SK-N-SH treated with all-trans-retinoic acid at 6 μM for 48 hours (cell line): ENCODE data around the gene ADORA1.

Experiments
- ATAC-seq: fragments of 200-7000 bp; cut with Tn5 transposase; 3 replicates; pipeline ENCODE4 v1.9.1; 2020; ENCODE audit warnings: mild to moderate bottlenecking, moderate library complexity
- ARNTL ChIP-seq: fragments of 450-650 bp; formaldehyde crosslinking; IDR thresholded peaks from 2 replicates; pipeline ENCODE4 v1.5.0; 2020; ENCODE audit warnings: low read depth, mild to moderate bottlenecking, moderate library complexity, borderline replicate concordance
- CSRNP3 ChIP-seq: fragments of 250-450 bp; sonication (Bioruptor Pico); IDR thresholded peaks from 2 replicates; pipeline ENCODE4 v1.5.1; 2021; ENCODE audit warnings: mild to moderate bottlenecking, moderate library complexity
- ESRRG ChIP-seq: fragments of 250-450 bp; sonication (Bioruptor Pico); IDR thresholded peaks from 2 replicates; pipeline ENCODE4 v1.6.1; 2021; ENCODE audit warnings: mild to moderate bottlenecking
- GLIS3 ChIP-seq: fragments of 250-450 bp; sonication (Bioruptor Pico); IDR thresholded peaks from 2 replicates; pipeline ENCODE4 v1.5.0; 2020; ENCODE audit warnings: mild to moderate bottlenecking, moderate library complexity
- PATZ1 ChIP-seq: fragments of 250-450 bp; sonication (Bioruptor Pico); IDR thresholded peaks from 2 replicates; pipeline ENCODE4 v1.8.0; 2020; ENCODE audit warnings: mild to moderate bottlenecking, moderate library complexity, borderline replicate concordance
- PPARA ChIP-seq: fragments of 250-450 bp; sonication (Bioruptor Pico); IDR thresholded peaks from 2 replicates; pipeline ENCODE4 v1.5.0; 2020; ENCODE audit warnings: mild to moderate bottlenecking, borderline replicate concordance
- RARB ChIP-seq: fragments of 250-450 bp; sonication (Bioruptor Pico); IDR thresholded peaks from 2 replicates; pipeline ENCODE4 v1.8.0; 2021; ENCODE audit warnings: mild to moderate bottlenecking, moderate library complexity
- SNAI2 ChIP-seq: fragments of 250-450 bp; sonication (Bioruptor Pico); IDR thresholded peaks from 2 replicates; pipeline ENCODE4 v1.5.0; 2020; ENCODE audit warnings: mild to moderate bottlenecking, moderate library complexity
- TCF4 ChIP-seq: fragments of 250-450 bp; sonication (Bioruptor Pico); IDR thresholded peaks from 2 replicates; pipeline ENCODE4 v1.8.0; 2021; ENCODE audit warnings: mild to moderate bottlenecking, moderate library complexity, borderline replicate concordance
- TOX ChIP-seq: fragments of 250-450 bp; sonication (Bioruptor Pico); IDR thresholded peaks from 2 replicates; pipeline ENCODE4 v1.8.0; 2021; ENCODE audit warnings: mild to moderate bottlenecking, moderate library complexity, borderline replicate concordance
- ZFP3 ChIP-seq: fragments of 250-450 bp; sonication (Bioruptor Pico); IDR thresholded peaks from 2 replicates; pipeline ENCODE4 v1.5.0; 2020; ENCODE audit warnings: mild to moderate bottlenecking, moderate library complexity
- ZFP30 ChIP-seq: fragments of 450-650 bp; formaldehyde crosslinking; IDR thresholded peaks from 2 replicates; pipeline ENCODE4 v1.5.0; 2022; ENCODE audit warnings: mild to moderate bottlenecking, moderate library complexity
- ZNF565 ChIP-seq: fragments of 450-650 bp; formaldehyde crosslinking; conservative IDR thresholded peaks from 2 replicates; pipeline ENCODE4 v1.5.0; 2020; ENCODE audit warnings: low read depth, mild to moderate bottlenecking, moderate library complexity
- ZNF70 ChIP-seq: fragments of 450-650 bp; formaldehyde crosslinking; IDR thresholded peaks from 2 replicates; pipeline ENCODE4 v1.5.0; 2020; ENCODE audit warnings: mild to moderate bottlenecking, moderate library complexity
- ZNF8 ChIP-seq: fragments of 450-650 bp; formaldehyde crosslinking; IDR thresholded peaks from 2 replicates; pipeline ENCODE4 v1.5.0; 2020; ENCODE audit warnings: mild to moderate bottlenecking, moderate library complexity
- TF ChIP-seq, protein P1 (sequence below): fragments of 250-450 bp; sonication (Bioruptor Pico); IDR thresholded peaks from 2 replicates; pipeline ENCODE4 v1.8.0; 2021; ENCODE audit warnings: low read depth, mild to moderate bottlenecking, moderate library complexity, borderline replicate concordance
- TF ChIP-seq, protein P2 (sequence below): fragments of 250-450 bp; sonication (Bioruptor Pico); IDR thresholded peaks from 2 replicates; pipeline ENCODE4 v1.5.1; 2020; ENCODE audit warnings: low read depth, mild to moderate bottlenecking, moderate library complexity

The ADORA1 gene

GRCh38 chr1:203171341-203172183 lies 44.0 kb downstream of the ADORA1 start:
- ATAC-seq: no peak
- no peak for TF ChIP-seq ARNTL (CRISPR knock-in tag)

DNA sequence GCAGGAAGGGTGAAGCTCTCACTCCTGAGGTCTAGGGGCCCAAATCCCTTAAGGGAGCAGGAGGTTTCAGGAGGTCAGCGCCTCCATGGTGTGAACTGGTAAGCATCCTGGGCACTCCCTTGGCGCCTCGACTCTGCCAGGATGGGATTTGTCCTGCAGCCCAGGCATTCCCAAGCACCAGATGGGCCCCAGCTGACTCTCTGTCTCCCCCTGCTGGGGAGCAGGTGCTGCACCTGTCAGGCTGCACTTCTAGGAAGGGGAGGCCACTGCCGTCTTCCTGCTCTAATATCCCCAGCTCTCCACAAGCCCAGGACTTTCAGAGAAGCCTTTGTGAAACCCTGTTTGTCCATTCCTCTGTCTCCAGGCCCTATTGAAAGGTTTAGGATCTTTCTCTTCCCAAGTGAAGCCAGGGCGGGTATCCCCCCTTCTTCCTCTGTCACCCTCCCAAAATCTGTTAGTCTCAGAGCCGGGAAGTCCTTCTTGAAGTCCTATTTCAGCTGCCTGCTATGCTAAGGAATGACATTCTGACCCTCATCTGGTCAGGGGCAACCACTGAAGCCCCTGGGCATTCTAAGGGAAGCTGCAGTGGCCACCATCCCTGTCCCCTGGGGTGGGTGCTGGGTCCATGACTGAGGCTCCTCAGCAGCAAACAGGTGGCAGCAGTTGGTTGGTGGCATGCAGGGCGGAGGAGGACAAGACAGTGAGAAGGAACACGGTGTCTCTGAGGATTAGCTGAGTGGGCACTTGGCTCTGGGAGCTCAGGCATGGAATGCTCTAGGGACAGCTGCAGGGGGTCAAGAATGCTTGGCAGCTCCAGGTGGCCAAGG lies 44.9 kb downstream of the ADORA1 start:
- ATAC-seq: peak; percentile 85
- no peak for TF ChIP-seq TCF4
- TF ChIP-seq, protein P1, sequence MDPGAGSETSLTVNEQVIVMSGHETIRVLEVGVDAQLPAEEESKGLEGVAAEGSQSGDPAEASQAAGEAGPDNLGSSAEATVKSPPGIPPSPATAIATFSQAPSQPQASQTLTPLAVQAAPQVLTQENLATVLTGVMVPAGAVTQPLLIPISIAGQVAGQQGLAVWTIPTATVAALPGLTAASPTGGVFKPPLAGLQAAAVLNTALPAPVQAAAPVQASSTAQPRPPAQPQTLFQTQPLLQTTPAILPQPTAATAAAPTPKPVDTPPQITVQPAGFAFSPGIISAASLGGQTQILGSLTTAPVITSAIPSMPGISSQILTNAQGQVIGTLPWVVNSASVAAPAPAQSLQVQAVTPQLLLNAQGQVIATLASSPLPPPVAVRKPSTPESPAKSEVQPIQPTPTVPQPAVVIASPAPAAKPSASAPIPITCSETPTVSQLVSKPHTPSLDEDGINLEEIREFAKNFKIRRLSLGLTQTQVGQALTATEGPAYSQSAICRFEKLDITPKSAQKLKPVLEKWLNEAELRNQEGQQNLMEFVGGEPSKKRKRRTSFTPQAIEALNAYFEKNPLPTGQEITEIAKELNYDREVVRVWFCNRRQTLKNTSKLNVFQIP (CRISPR knock-in tag): no peak

- no peak for ATAC-seq
- TF ChIP-seq SNAI2: no peak
- TF ChIP-seq ZFP30 (CRISPR knock-in tag): no peak
- no peak for TF ChIP-seq GLIS3 (CRISPR knock-in tag)
- TF ChIP-seq, protein P2, sequence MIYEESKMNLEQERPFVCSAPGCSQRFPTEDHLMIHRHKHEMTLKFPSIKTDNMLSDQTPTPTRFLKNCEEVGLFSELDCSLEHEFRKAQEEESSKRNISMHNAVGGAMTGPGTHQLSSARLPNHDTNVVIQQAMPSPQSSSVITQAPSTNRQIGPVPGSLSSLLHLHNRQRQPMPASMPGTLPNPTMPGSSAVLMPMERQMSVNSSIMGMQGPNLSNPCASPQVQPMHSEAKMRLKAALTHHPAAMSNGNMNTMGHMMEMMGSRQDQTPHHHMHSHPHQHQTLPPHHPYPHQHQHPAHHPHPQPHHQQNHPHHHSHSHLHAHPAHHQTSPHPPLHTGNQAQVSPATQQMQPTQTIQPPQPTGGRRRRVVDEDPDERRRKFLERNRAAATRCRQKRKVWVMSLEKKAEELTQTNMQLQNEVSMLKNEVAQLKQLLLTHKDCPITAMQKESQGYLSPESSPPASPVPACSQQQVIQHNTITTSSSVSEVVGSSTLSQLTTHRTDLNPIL (CRISPR knock-in tag): no peak
- no peak for TF ChIP-seq ARNTL (CRISPR knock-in tag)
- TF ChIP-seq ZNF565 (CRISPR knock-in tag): no peak
These were observed 45.6 kb downstream of the ADORA1 start for GRCh38 chr1:203173011-203173555.

GRCh38 chr1:203173566-203173965 lies 46.0 kb downstream of the ADORA1 start:
- no peak for ATAC-seq
- TF ChIP-seq PPARA (CRISPR knock-in tag) (no peak), ZFP3 (CRISPR knock-in tag) (no peak), SNAI2 (no peak), ARNTL (CRISPR knock-in tag) (no peak), ZNF8 (no peak), TOX (CRISPR knock-in tag) (no peak), CSRNP3 (CRISPR knock-in tag) (no peak), GLIS3 (CRISPR knock-in tag) (no peak), ZFP30 (CRISPR knock-in tag) (no peak), TCF4 (no peak)
- TF ChIP-seq, protein P1 (CRISPR knock-in tag): no peak

DNA sequence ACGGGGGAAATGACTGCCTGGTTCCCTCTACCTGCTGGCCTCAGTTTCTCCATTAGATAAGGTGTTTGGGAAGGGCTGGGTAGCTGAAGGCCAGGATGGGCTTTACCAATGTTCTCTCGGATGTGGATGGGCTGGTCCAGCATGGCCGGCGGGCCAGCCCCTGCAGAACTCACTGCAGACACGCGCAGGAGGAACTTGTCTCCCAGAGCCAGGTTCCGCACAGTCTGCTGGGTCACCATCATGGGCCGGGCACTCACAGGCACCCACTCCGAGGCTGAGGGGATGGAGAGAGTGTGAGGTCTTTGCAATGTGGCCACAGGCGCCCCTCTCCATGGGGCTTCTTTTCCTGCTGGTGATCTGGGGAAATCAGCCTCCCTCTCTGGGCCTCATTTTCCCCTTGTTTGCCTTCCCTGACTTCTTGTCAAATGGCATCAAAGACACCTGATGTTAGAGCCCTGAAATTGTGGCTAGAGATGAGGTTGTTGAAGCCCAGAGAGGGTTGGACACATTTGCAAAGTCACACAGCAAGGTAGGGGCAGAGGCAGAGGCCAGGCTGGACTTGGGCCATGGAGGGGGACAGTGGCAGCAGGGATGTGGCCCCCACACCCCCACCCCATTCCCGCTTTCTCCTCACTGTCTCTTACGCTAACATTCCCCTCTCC lies 46.9 kb downstream of the ADORA1 start:
- ATAC-seq: no peak
- TF ChIP-seq RARB (CRISPR knock-in tag) (no peak), PATZ1 (CRISPR knock-in tag) (no peak), PPARA (CRISPR knock-in tag) (no peak), ZNF8 (no peak), ZNF70 (CRISPR knock-in tag) (no peak), CSRNP3 (CRISPR knock-in tag) (no peak), ESRRG (CRISPR knock-in tag) (no peak), ZFP3 (CRISPR knock-in tag) (no peak)
- TF ChIP-seq, protein P2 (CRISPR knock-in tag): no peak
